ENCODE results near the gene GABBR1. TPM values are rescaled to one million over a fixed set of nuclear protein-coding genes. Genes with fewer than 3 reads are reported as not detected.

The GABBR1 gene
- polyA plus RNA-seq, 1 donor from 2014 or later = 108 TPM

- Histone ChIP-seq H4K20me1 (ENCODE audit: insufficient read depth) (no peaks in the 10 kb centered on the region), H3K9ac (ENCODE audit: low read length) (no peak overlapping the region), H3K9me3 (ENCODE audit: low read length) (no peaks in the 10 kb centered on the region), H3K4me3 (ENCODE audit: low read length) (no peak overlapping the region), H3K4me2 (ENCODE audit: low read length) (no peak overlapping the region), H3K27ac (ENCODE audit: low read length) (no peak overlapping the region), H3K79me2 (replicated peaks; ENCODE audit: insufficient read depth, low read length) (no peaks in the 10 kb centered on the region), H3K27me3 (ENCODE audit: insufficient read depth, low read depth, low read length) (no peaks in the 10 kb centered on the region), H3K36me3 (ENCODE audit: insufficient read depth, low read length) (peaks cover 4% of the 10 kb centered on the region), H2AFZ (ENCODE audit: low read depth, low read length) (no peak overlapping the region), H3F3A (ENCODE audit: insufficient read depth, low read length, poor library complexity, severe bottlenecking) (no peaks in the 10 kb centered on the region), H3K9me2 (ENCODE audit: insufficient read depth, low read length) (no peaks in the 10 kb centered on the region)
- TF ChIP-seq RAD21 (conservative IDR thresholded peaks at IDR 0.05) = no peak
These were observed 35.8 kb downstream of the GABBR1 start for GRCh38 chr6:29597184-29597583.

- Histone ChIP-seq H3K4me2 (ENCODE audit: low read length) (no peak overlapping the region), H3K27me3 (ENCODE audit: insufficient read depth, low read depth, low read length) (no peaks in the 10 kb centered on the region), H3K36me3 (ENCODE audit: insufficient read depth, low read length) (peaks cover 3% of the 10 kb centered on the region), H3K9me3 (ENCODE audit: low read length) (no peaks in the 10 kb centered on the region), H3F3A (ENCODE audit: insufficient read depth, low read length, poor library complexity, severe bottlenecking) (no peaks in the 10 kb centered on the region), H4K20me1 (ENCODE audit: insufficient read depth) (no peaks in the 10 kb centered on the region), H3K79me2 (replicated peaks; ENCODE audit: insufficient read depth, low read length) (no peaks in the 10 kb centered on the region), H3K9me2 (ENCODE audit: insufficient read depth, low read length) (no peaks in the 10 kb centered on the region), H3K27ac (ENCODE audit: low read length) (no peak overlapping the region), H2AFZ (ENCODE audit: low read depth, low read length) (no peak overlapping the region), H3K4me3 (ENCODE audit: low read length) (no peak overlapping the region), H3K9ac (ENCODE audit: low read length) (no peak overlapping the region)
- no peak for TF ChIP-seq EP300 (conservative IDR thresholded peaks at IDR 0.05; ENCODE audit: poor library complexity, severe bottlenecking)
- no peak for TF ChIP-seq RAD21 (conservative IDR thresholded peaks at IDR 0.05)
- TF ChIP-seq POLR2AphosphoS5 (IDR thresholded peaks at IDR 0.05) = no peak
These were observed 36.5 kb downstream of the GABBR1 start for GRCh38 chr6:29596381-29596900.

GRCh38 chr6:29593199-29593855, 39.7 kb downstream of the GABBR1 start:
- Histone ChIP-seq H2AFZ (ENCODE audit: low read depth, low read length) (no peak overlapping the region), H3K79me2 (replicated peaks; ENCODE audit: insufficient read depth, low read length) (no peaks in the 10 kb centered on the region), H4K20me1 (ENCODE audit: insufficient read depth) (no peaks in the 10 kb centered on the region), H3K4me3 (ENCODE audit: low read length) (no peak overlapping the region), H3K36me3 (ENCODE audit: insufficient read depth, low read length) (no peaks in the 10 kb centered on the region), H3K9me3 (ENCODE audit: low read length) (no peaks in the 10 kb centered on the region), H3K27me3 (ENCODE audit: insufficient read depth, low read depth, low read length) (no peaks in the 10 kb centered on the region), H3K9me2 (ENCODE audit: insufficient read depth, low read length) (no peaks in the 10 kb centered on the region), H3K9ac (ENCODE audit: low read length) (no peak overlapping the region), H3F3A (ENCODE audit: insufficient read depth, low read length, poor library complexity, severe bottlenecking) (no peaks in the 10 kb centered on the region), H3K27ac (ENCODE audit: low read length) (no peak overlapping the region), H3K4me2 (ENCODE audit: low read length) (no peak overlapping the region)
- TF ChIP-seq REST (IDR thresholded peaks at IDR 0.05; ENCODE audit: borderline replicate concordance) (no peak), TAF1 (IDR thresholded peaks at IDR 0.05; ENCODE audit: low read depth) (no peak), SMC3 (conservative IDR thresholded peaks at IDR 0.05; ENCODE audit: poor library complexity) (no peak), MXI1 (conservative IDR thresholded peaks at IDR 0.05; ENCODE audit: poor library complexity, severe bottlenecking) (no peak), EP300 (conservative IDR thresholded peaks at IDR 0.05; ENCODE audit: poor library complexity, severe bottlenecking) (no peak), EZH2 (IDR thresholded peaks at IDR 0.05; ENCODE audit: borderline replicate concordance, insufficient read depth, low read length, poor library complexity, severe bottlenecking) (no peak), RAD21 (conservative IDR thresholded peaks at IDR 0.05) (no peak), POLR2AphosphoS5 (IDR thresholded peaks at IDR 0.05) (no peak), CTCF (IDR thresholded peaks at IDR 0.05; ENCODE audit: poor library complexity, severe bottlenecking) (no peak)
